ENCODE results near the gene PPIH. TPM values are rescaled to one million over a fixed set of nuclear protein-coding genes. Genes with fewer than 3 reads are reported as not detected.

The PPIH gene
- total RNA-seq, 1 experiment from 2014 or later: 206 TPM

Other genes starting within 250 kb of the PPIH start
- gene ZMYND12, start 202.4 kb upstream of the PPIH start, total RNA-seq (2014; rRNA removed; shearing (Covaris generic)): 0.25 TPM in 1 of 2 replicates, not detected in the other
- gene PPCS, start 201.9 kb upstream of the PPIH start, total RNA-seq (2014; rRNA removed; shearing (Covaris generic)): 82.5 and 84.8 TPM in 2 replicates
- gene CCDC30, start 195.1 kb upstream of the PPIH start, total RNA-seq (2014; rRNA removed; shearing (Covaris generic)): 0.14 TPM in 1 of 2 replicates, not detected in the other
- 1,356 and 1,447 TPM in 2 replicates for gene YBX1, start 24.0 kb downstream of the PPIH start, total RNA-seq (2014; rRNA removed; shearing (Covaris generic))
- not detected in 2 replicates for gene CLDN19, start 81.8 kb downstream of the PPIH start, total RNA-seq (2014; rRNA removed; shearing (Covaris generic))
- gene P3H1, start 108.6 kb downstream of the PPIH start, total RNA-seq (2014; rRNA removed; shearing (Covaris generic)): 172 and 184 TPM in 2 replicates
- 1.5 and 5.8 TPM in 2 replicates for gene C1orf50, start 108.8 kb downstream of the PPIH start, total RNA-seq (2014; rRNA removed; shearing (Covaris generic))
- 0.04 and 0.08 TPM in 2 replicates for gene TMEM269, start 126.6 kb downstream of the PPIH start, total RNA-seq (2014; rRNA removed; shearing (Covaris generic))
- gene ERMAP, start 158.7 kb downstream of the PPIH start, total RNA-seq (2014; rRNA removed; shearing (Covaris generic)): 13.0 and 21.2 TPM in 2 replicates
- gene SVBP, start 159.0 kb downstream of the PPIH start, total RNA-seq (2014; rRNA removed; shearing (Covaris generic)): 33.5 and 43.3 TPM in 2 replicates
- gene ZNF691, start 188.2 kb downstream of the PPIH start, total RNA-seq (2014; rRNA removed; shearing (Covaris generic)): 16.3 and 17.7 TPM in 2 replicates